Measurements from ENCODE around the gene RNU2-1.
"Not testable (repeated sequence)": the region's sequence is repeated elsewhere in the genome, so short reads cannot be mapped to it uniquely, and the experiment has no call there.

Gene RNU2-1

GRCh38 chr17:43233877-43234276 is at the start of gene RNU2-1:
Gene RNU2-1 (minus strand): TSS chr17:43233977.
- H3K27me3 ChIP-seq (ENCODE audit: insufficient read depth, low read length); H3K27ac ChIP-seq (ENCODE audit: low read length); H3K9me3 ChIP-seq (ENCODE audit: insufficient read depth, low read depth, low read length); H3K4me1 ChIP-seq (ENCODE audit: insufficient read depth, low read length); H3K4me3 ChIP-seq (ENCODE audit: low read length); H3K36me3 ChIP-seq (ENCODE audit: insufficient read depth, low read depth, low read length); H3K9ac ChIP-seq (ENCODE audit: low read depth, low read length): not testable (repeated sequence)

- H3K27me3 ChIP-seq (ENCODE audit: insufficient read depth, low read length); H3K36me3 ChIP-seq (ENCODE audit: insufficient read depth, low read depth, low read length); H3K9me3 ChIP-seq (ENCODE audit: insufficient read depth, low read depth, low read length); H3K4me3 ChIP-seq (ENCODE audit: low read length); H3K4me1 ChIP-seq (ENCODE audit: insufficient read depth, low read length); H3K27ac ChIP-seq (ENCODE audit: low read length); H3K9ac ChIP-seq (ENCODE audit: low read depth, low read length): not testable (repeated sequence)
Observed at GRCh38 chr17:43272914-43273313, 39.1 kb upstream of the RNU2-1 start.

GRCh38 chr17:43272483-43272882 is 38.7 kb upstream of the RNU2-1 start:
- H3K9me3 ChIP-seq (ENCODE audit: insufficient read depth, low read depth, low read length); H3K9ac ChIP-seq (ENCODE audit: low read depth, low read length); H3K36me3 ChIP-seq (ENCODE audit: insufficient read depth, low read depth, low read length); H3K4me1 ChIP-seq (ENCODE audit: insufficient read depth, low read length); H3K27ac ChIP-seq (ENCODE audit: low read length); H3K4me3 ChIP-seq (ENCODE audit: low read length); H3K27me3 ChIP-seq (ENCODE audit: insufficient read depth, low read length): not testable (repeated sequence)

GRCh38 chr17:43270552-43271504 is 37.1 kb upstream of the RNU2-1 start:
- H3K27ac ChIP-seq (ENCODE audit: low read length); H3K9me3 ChIP-seq (ENCODE audit: insufficient read depth, low read depth, low read length); H3K27me3 ChIP-seq (ENCODE audit: insufficient read depth, low read length); H3K36me3 ChIP-seq (ENCODE audit: insufficient read depth, low read depth, low read length); H3K4me3 ChIP-seq (ENCODE audit: low read length); H3K9ac ChIP-seq (ENCODE audit: low read depth, low read length); H3K4me1 ChIP-seq (ENCODE audit: insufficient read depth, low read length): not testable (repeated sequence)

- H3K27me3 ChIP-seq (ENCODE audit: insufficient read depth, low read length); H3K4me3 ChIP-seq (ENCODE audit: low read length); H3K27ac ChIP-seq (ENCODE audit: low read length); H3K9ac ChIP-seq (ENCODE audit: low read depth, low read length); H3K36me3 ChIP-seq (ENCODE audit: insufficient read depth, low read depth, low read length); H3K9me3 ChIP-seq (ENCODE audit: insufficient read depth, low read depth, low read length); H3K4me1 ChIP-seq (ENCODE audit: insufficient read depth, low read length): not testable (repeated sequence)
Observed at GRCh38 chr17:43246456-43246855, 12.7 kb upstream of the RNU2-1 start.

- not testable (repeated sequence) for H3K36me3 ChIP-seq (ENCODE audit: insufficient read depth, low read depth, low read length); H3K4me3 ChIP-seq (ENCODE audit: low read length); H3K27ac ChIP-seq (ENCODE audit: low read length); H3K9ac ChIP-seq (ENCODE audit: low read depth, low read length); H3K9me3 ChIP-seq (ENCODE audit: insufficient read depth, low read depth, low read length); H3K27me3 ChIP-seq (ENCODE audit: insufficient read depth, low read length); H3K4me1 ChIP-seq (ENCODE audit: insufficient read depth, low read length)
Observed at GRCh38 chr17:43240596-43241352, 7.0 kb upstream of the RNU2-1 start.

GRCh38 chr17:43239597-43239996 is 5.8 kb upstream of the RNU2-1 start:
- H3K27me3 ChIP-seq (ENCODE audit: insufficient read depth, low read length); H3K9ac ChIP-seq (ENCODE audit: low read depth, low read length); H3K27ac ChIP-seq (ENCODE audit: low read length); H3K4me3 ChIP-seq (ENCODE audit: low read length); H3K9me3 ChIP-seq (ENCODE audit: insufficient read depth, low read depth, low read length); H3K36me3 ChIP-seq (ENCODE audit: insufficient read depth, low read depth, low read length); H3K4me1 ChIP-seq (ENCODE audit: insufficient read depth, low read length): not testable (repeated sequence)

- not testable (repeated sequence) for H3K36me3 ChIP-seq (ENCODE audit: insufficient read depth, low read depth, low read length); H3K27me3 ChIP-seq (ENCODE audit: insufficient read depth, low read length); H3K9me3 ChIP-seq (ENCODE audit: insufficient read depth, low read depth, low read length); H3K27ac ChIP-seq (ENCODE audit: low read length); H3K4me3 ChIP-seq (ENCODE audit: low read length); H3K4me1 ChIP-seq (ENCODE audit: insufficient read depth, low read length); H3K9ac ChIP-seq (ENCODE audit: low read depth, low read length)
Observed at GRCh38 chr17:43233263-43233662, 514 bp downstream of the RNU2-1 start.

- not testable (repeated sequence) for H3K9ac ChIP-seq (ENCODE audit: low read depth, low read length)
Observed at GRCh38 chr17:43232021-43232699, 1.6 kb downstream of the RNU2-1 start.

GRCh38 chr17:43231205-43232020 is 2.4 kb downstream of the RNU2-1 start:
- not testable (repeated sequence) for H3K36me3 ChIP-seq (ENCODE audit: insufficient read depth, low read depth, low read length); H3K27me3 ChIP-seq (ENCODE audit: insufficient read depth, low read length); H3K27ac ChIP-seq (ENCODE audit: low read length); H3K4me3 ChIP-seq (ENCODE audit: low read length); H3K4me1 ChIP-seq (ENCODE audit: insufficient read depth, low read length); H3K9ac ChIP-seq (ENCODE audit: low read depth, low read length); H3K9me3 ChIP-seq (ENCODE audit: insufficient read depth, low read depth, low read length)

More at GRCh38 chr17:43232021-43232699, 1.6 kb downstream of the RNU2-1 start:
- H3K36me3 ChIP-seq (ENCODE audit: insufficient read depth, low read depth, low read length); H3K27ac ChIP-seq (ENCODE audit: low read length); H3K9me3 ChIP-seq (ENCODE audit: insufficient read depth, low read depth, low read length); H3K4me1 ChIP-seq (ENCODE audit: insufficient read depth, low read length); H3K4me3 ChIP-seq (ENCODE audit: low read length); H3K27me3 ChIP-seq (ENCODE audit: insufficient read depth, low read length): not testable (repeated sequence)

- H3K4me1 ChIP-seq (ENCODE audit: insufficient read depth, low read length); H3K4me3 ChIP-seq (ENCODE audit: low read length): not testable (repeated sequence)
Observed at GRCh38 chr17:43228020-43228782, 5.6 kb downstream of the RNU2-1 start, which contains the start of gene CCDC200. Gene CCDC200 (minus strand): TSS chr17:43228623. CDS start chr17:43228554, 69 bp downstream.

More at GRCh38 chr17:43228020-43228782, 5.6 kb downstream of the RNU2-1 start, which contains the start of gene CCDC200:
- H3K27me3 ChIP-seq (ENCODE audit: insufficient read depth, low read length); H3K27ac ChIP-seq (ENCODE audit: low read length); H3K9ac ChIP-seq (ENCODE audit: low read depth, low read length); H3K36me3 ChIP-seq (ENCODE audit: insufficient read depth, low read depth, low read length); H3K9me3 ChIP-seq (ENCODE audit: insufficient read depth, low read depth, low read length): not testable (repeated sequence)
